Skeletal muscle satellite cell (primary cell): Measurements from ENCODE around the gene WDR64.
"Not testable (repeated sequence)": the region's sequence is repeated elsewhere in the genome, so short reads cannot be mapped to it uniquely, and the experiment has no call there.

ENCODE experiments used
- H3K27me3 ChIP-seq: 2 replicates; pipeline ENCODE4 v1.7.0; 2013; ENCODE audit warnings: low read length; ENCODE audit not compliant: control insufficient read depth, insufficient read depth
- H3K36me3 ChIP-seq: 2 replicates; pipeline ENCODE4 v1.7.0; 2013; ENCODE audit warnings: mild to moderate bottlenecking, control low read depth, low read length; ENCODE audit not compliant: insufficient read depth
- H3K4me1 ChIP-seq: 2 replicates; pipeline ENCODE4 v1.7.0; 2013; ENCODE audit warnings: low read length; ENCODE audit not compliant: control insufficient read depth, insufficient read depth
- H3K4me2 ChIP-seq: 2 replicates; pipeline ENCODE4 v1.7.0; 2013; ENCODE audit warnings: mild to moderate bottlenecking, low read length
- H3K4me3 ChIP-seq: 2 replicates; pipeline ENCODE4 v1.7.0; 2013; ENCODE audit warnings: low read length
- H3K9ac ChIP-seq: 2 replicates; pipeline ENCODE4 v1.7.0; 2013; ENCODE audit warnings: mild to moderate bottlenecking, low read depth, low read length, moderate library complexity
- H3K9me3 ChIP-seq: replicated peaks from 2 replicates; pipeline ENCODE4 v1.7.0; 2013; ENCODE audit warnings: mild to moderate bottlenecking, control low read depth, low read length

The WDR64 gene

GRCh38 chr1:241724741-241725356 lies 72.8 kb downstream of the WDR64 start:
- Histone ChIP-seq H3K4me3 (no peak overlapping the region), H3K4me1 (no peaks in the 10 kb centered on the region), H3K36me3 (no peaks in the 10 kb centered on the region), H3K9ac (no peak overlapping the region), H3K27me3 (no peaks in the 10 kb centered on the region), H3K9me3 (no peaks in the 10 kb centered on the region), H3K4me2 (no peak overlapping the region)

GRCh38 chr1:241730031-241730430 lies 78.0 kb downstream of the WDR64 start:
- Histone ChIP-seq H3K4me1 (no peaks in the 10 kb centered on the region), H3K27me3 (no peaks in the 10 kb centered on the region), H3K9ac (no peak overlapping the region), H3K9me3 (no peaks in the 10 kb centered on the region), H3K36me3 (no peaks in the 10 kb centered on the region), H3K4me2 (no peak overlapping the region), H3K4me3 (no peak overlapping the region)

GRCh38 chr1:241733899-241734298 lies 81.8 kb downstream of the WDR64 start:
- Histone ChIP-seq H3K9ac (no peak overlapping the region), H3K36me3 (no peaks in the 10 kb centered on the region), H3K4me1 (no peaks in the 10 kb centered on the region), H3K9me3 (no peaks in the 10 kb centered on the region), H3K4me3 (no peak overlapping the region), H3K27me3 (no peaks in the 10 kb centered on the region), H3K4me2 (no peak overlapping the region)

- H3K4me3 ChIP-seq = no peak overlapping the region
- no peaks in the 10 kb centered on the region for H3K9me3 ChIP-seq
- no peaks in the 10 kb centered on the region for H3K4me1 ChIP-seq
- H3K27me3 ChIP-seq = no peaks in the 10 kb centered on the region
- no peak overlapping the region for H3K4me2 ChIP-seq
- H3K9ac ChIP-seq = no peak overlapping the region
- no peaks in the 10 kb centered on the region for H3K36me3 ChIP-seq
Observed at GRCh38 chr1:241734533-241734932, 82.5 kb downstream of the WDR64 start.

- not testable (repeated sequence) for H3K4me3 ChIP-seq, H3K4me2 ChIP-seq, H3K27me3 ChIP-seq, H3K4me1 ChIP-seq, H3K9me3 ChIP-seq, H3K9ac ChIP-seq, H3K36me3 ChIP-seq
Observed at GRCh38 chr1:241735493-241735926, 83.4 kb downstream of the WDR64 start.

GRCh38 chr1:241736387-241736786 lies 84.3 kb downstream of the WDR64 start:
- no peak overlapping the region for H3K4me2 ChIP-seq
- H3K9me3 ChIP-seq = no peaks in the 10 kb centered on the region
- H3K27me3 ChIP-seq = no peaks in the 10 kb centered on the region
- H3K36me3 ChIP-seq = no peaks in the 10 kb centered on the region
- no peak overlapping the region for H3K4me3 ChIP-seq
- H3K4me1 ChIP-seq = no peaks in the 10 kb centered on the region
- H3K9ac ChIP-seq = no peak overlapping the region

GRCh38 chr1:241738284-241739078 lies 86.4 kb downstream of the WDR64 start:
- no peak overlapping the region for H3K4me3 ChIP-seq
- no peaks in the 10 kb centered on the region for H3K27me3 ChIP-seq
- H3K36me3 ChIP-seq = no peaks in the 10 kb centered on the region
- no peaks in the 10 kb centered on the region for H3K4me1 ChIP-seq
- no peaks in the 10 kb centered on the region for H3K9me3 ChIP-seq
- no peak overlapping the region for H3K4me2 ChIP-seq
- no peak overlapping the region for H3K9ac ChIP-seq

GRCh38 chr1:241742084-241742483 lies 90.0 kb downstream of the WDR64 start:
- Histone ChIP-seq H3K27me3 (no peaks in the 10 kb centered on the region), H3K4me2 (no peak overlapping the region), H3K4me1 (no peaks in the 10 kb centered on the region), H3K36me3 (no peaks in the 10 kb centered on the region), H3K9ac (no peak overlapping the region), H3K4me3 (no peak overlapping the region), H3K9me3 (no peaks in the 10 kb centered on the region)

- H3K4me3 ChIP-seq = no peak overlapping the region
- H3K4me1 ChIP-seq = peaks cover 6% of the 10 kb centered on the region
- no peaks in the 10 kb centered on the region for H3K27me3 ChIP-seq
- no peaks in the 10 kb centered on the region for H3K9me3 ChIP-seq
- no peaks in the 10 kb centered on the region for H3K36me3 ChIP-seq
- no peak overlapping the region for H3K4me2 ChIP-seq
- H3K9ac ChIP-seq = no peak overlapping the region
Observed at GRCh38 chr1:241744591-241744990, 92.5 kb downstream of the WDR64 start.

- Histone ChIP-seq H3K36me3 (no peaks in the 10 kb centered on the region), H3K4me3 (no peak overlapping the region), H3K4me1 (peaks cover 10% of the 10 kb centered on the region), H3K27me3 (no peaks in the 10 kb centered on the region), H3K4me2 (no peak overlapping the region), H3K9ac (no peak overlapping the region), H3K9me3 (no peaks in the 10 kb centered on the region)
Observed at GRCh38 chr1:241747992-241748391, 95.9 kb downstream of the WDR64 start.

GRCh38 chr1:241749041-241749944 lies 97.2 kb downstream of the WDR64 start:
- Histone ChIP-seq H3K9ac (peak overlapping the region; percentile 46), H3K4me3 (peak overlapping the region; percentile 58), H3K4me1 (peaks cover 10% of the 10 kb centered on the region), H3K27me3 (no peaks in the 10 kb centered on the region), H3K4me2 (peak overlapping the region; percentile 75), H3K9me3 (no peaks in the 10 kb centered on the region), H3K36me3 (no peaks in the 10 kb centered on the region)
